ENCODE data around the gene NCDN. TPM values are rescaled to one million over a fixed set of nuclear protein-coding genes. Genes with fewer than 3 reads are reported as not detected.
"Not testable (repeated sequence)": the region's sequence is repeated elsewhere in the genome, so short reads cannot be mapped to it uniquely, and the experiment has no call there.

Gene NCDN
- total RNA-seq, 1 experiment from 2014 or later = 39.2 TPM

DNA sequence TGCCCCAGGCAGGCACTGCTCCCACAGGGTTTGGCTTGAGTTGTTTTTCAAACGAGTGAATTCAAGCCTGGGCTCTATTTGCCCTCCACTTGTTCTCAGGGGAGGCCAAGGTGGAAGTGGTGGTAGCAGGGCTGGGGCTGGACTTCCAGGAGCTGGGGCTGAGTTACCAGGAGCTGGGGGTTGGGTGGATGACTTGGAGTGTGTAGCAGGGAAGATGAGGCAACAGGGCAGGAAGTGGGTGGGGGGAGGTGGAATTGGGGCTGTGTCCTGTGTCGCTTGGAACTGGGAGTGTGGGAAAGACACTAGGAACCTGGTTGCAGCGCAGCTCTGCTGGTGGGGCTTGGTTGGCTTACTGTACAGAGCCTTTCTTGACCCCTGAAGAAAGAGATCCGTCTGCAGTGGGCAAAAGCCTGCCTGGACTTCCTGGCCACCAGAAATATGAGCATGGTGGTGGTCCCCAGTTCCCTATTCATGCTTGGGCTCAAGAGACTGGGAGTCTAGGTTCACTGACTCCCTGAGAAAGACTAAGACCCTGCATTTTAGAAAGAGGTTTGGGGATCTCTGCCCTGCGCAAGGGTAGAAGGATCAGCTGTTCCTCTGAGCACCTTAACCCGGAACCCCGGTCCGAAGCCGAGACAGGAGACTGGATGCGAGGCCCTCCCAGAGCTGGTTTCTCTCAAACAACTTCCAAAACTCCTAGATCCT, 18.6 kb downstream of the NCDN start:
- H3K27ac Mint-ChIP-seq = no peak overlapping the region
- H3K36me3 Mint-ChIP-seq = no peaks in the 10 kb centered on the region
- CTCF ChIA-PET = interaction anchor here (0.6 to 4.5 kb wide), 4 partner anchors 12 to 203 kb away, joined by 5 to 35 read pairs (median 8); no protein-coding TSS in a partner anchor
- ATAC-seq (no peak), DNase-seq (ENCODE audit: low spot score) (no peak)
- TF ChIP-seq, protein P1, sequence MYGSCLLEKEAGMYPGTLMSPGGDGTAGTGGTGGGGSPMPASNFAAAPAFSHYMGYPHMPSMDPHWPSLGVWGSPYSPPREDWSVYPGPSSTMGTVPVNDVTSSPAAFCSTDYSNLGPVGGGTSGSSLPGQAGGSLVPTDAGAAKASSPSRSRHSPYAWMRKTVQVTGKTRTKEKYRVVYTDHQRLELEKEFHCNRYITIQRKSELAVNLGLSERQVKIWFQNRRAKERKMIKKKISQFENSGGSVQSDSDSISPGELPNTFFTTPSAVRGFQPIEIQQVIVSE (CRISPR knock-in tag; IDR thresholded peaks at IDR 0.05; ENCODE audit: borderline replicate concordance) = no peak
- TF ChIP-seq ZNF425 (CRISPR knock-in tag; conservative IDR thresholded peaks at IDR 0.05) (no peak), SOX15 (CRISPR knock-in tag; IDR thresholded peaks at IDR 0.05) (no peak), MXD4 (CRISPR knock-in tag; IDR thresholded peaks at IDR 0.05; ENCODE audit: borderline replicate concordance) (no peak), ZNF232 (CRISPR knock-in tag; IDR thresholded peaks at IDR 0.05) (no peak), SMAD4 (CRISPR knock-in tag; IDR thresholded peaks at IDR 0.05) (no peak), ZBTB21 (CRISPR knock-in tag; IDR thresholded peaks at IDR 0.05; ENCODE audit: borderline replicate concordance) (no peak), KAT7 (CRISPR knock-in tag; IDR thresholded peaks at IDR 0.05; ENCODE audit: borderline replicate concordance) (no peak), ZNF121 (CRISPR knock-in tag; IDR thresholded peaks at IDR 0.05) (no peak), PRDM15 (CRISPR knock-in tag; IDR thresholded peaks at IDR 0.05) (no peak), ATF1 (CRISPR knock-in tag; IDR thresholded peaks at IDR 0.05) (no peak), OVOL2 (CRISPR knock-in tag; IDR thresholded peaks at IDR 0.05; ENCODE audit: borderline replicate concordance) (no peak)
- TF ChIP-seq, protein P2, sequence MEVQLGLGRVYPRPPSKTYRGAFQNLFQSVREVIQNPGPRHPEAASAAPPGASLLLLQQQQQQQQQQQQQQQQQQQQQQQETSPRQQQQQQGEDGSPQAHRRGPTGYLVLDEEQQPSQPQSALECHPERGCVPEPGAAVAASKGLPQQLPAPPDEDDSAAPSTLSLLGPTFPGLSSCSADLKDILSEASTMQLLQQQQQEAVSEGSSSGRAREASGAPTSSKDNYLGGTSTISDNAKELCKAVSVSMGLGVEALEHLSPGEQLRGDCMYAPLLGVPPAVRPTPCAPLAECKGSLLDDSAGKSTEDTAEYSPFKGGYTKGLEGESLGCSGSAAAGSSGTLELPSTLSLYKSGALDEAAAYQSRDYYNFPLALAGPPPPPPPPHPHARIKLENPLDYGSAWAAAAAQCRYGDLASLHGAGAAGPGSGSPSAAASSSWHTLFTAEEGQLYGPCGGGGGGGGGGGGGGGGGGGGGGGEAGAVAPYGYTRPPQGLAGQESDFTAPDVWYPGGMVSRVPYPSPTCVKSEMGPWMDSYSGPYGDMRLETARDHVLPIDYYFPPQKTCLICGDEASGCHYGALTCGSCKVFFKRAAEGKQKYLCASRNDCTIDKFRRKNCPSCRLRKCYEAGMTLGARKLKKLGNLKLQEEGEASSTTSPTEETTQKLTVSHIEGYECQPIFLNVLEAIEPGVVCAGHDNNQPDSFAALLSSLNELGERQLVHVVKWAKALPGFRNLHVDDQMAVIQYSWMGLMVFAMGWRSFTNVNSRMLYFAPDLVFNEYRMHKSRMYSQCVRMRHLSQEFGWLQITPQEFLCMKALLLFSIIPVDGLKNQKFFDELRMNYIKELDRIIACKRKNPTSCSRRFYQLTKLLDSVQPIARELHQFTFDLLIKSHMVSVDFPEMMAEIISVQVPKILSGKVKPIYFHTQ (CRISPR knock-in tag; IDR thresholded peaks at IDR 0.05) = no peak
- TF ChIP-seq, protein P3, sequence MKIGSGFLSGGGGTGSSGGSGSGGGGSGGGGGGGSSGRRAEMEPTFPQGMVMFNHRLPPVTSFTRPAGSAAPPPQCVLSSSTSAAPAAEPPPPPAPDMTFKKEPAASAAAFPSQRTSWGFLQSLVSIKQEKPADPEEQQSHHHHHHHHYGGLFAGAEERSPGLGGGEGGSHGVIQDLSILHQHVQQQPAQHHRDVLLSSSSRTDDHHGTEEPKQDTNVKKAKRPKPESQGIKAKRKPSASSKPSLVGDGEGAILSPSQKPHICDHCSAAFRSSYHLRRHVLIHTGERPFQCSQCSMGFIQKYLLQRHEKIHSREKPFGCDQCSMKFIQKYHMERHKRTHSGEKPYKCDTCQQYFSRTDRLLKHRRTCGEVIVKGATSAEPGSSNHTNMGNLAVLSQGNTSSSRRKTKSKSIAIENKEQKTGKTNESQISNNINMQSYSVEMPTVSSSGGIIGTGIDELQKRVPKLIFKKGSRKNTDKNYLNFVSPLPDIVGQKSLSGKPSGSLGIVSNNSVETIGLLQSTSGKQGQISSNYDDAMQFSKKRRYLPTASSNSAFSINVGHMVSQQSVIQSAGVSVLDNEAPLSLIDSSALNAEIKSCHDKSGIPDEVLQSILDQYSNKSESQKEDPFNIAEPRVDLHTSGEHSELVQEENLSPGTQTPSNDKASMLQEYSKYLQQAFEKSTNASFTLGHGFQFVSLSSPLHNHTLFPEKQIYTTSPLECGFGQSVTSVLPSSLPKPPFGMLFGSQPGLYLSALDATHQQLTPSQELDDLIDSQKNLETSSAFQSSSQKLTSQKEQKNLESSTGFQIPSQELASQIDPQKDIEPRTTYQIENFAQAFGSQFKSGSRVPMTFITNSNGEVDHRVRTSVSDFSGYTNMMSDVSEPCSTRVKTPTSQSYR (CRISPR knock-in tag; IDR thresholded peaks at IDR 0.05) = no peak
- H3K27me3 Mint-ChIP-seq (ENCODE audit: low read depth) = peaks cover 90% of the 10 kb centered on the region
- POLR2A ChIA-PET = no interaction called here
- peaks cover 38% of the 10 kb centered on the region for H3K4me1 Mint-ChIP-seq
- H3K9me3 Mint-ChIP-seq = no peaks in the 10 kb centered on the region
- H3K4me3 Mint-ChIP-seq = peak overlapping the region; percentile 72

- CTCF ChIA-PET = interaction anchor here (1.8 kb wide), 1 partner anchor 139 kb away, joined by 12 read pairs; no protein-coding TSS in a partner anchor
- H3K36me3 Mint-ChIP-seq; ATAC-seq; H3K27ac Mint-ChIP-seq; DNase-seq (ENCODE audit: low spot score); POLR2A ChIA-PET; H3K9me3 Mint-ChIP-seq: not testable (repeated sequence)
- Mint-ChIP-seq H3K27me3 (ENCODE audit: low read depth) (peaks cover 85% of the 10 kb centered on the region), H3K4me1 (peaks cover 38% of the 10 kb centered on the region), H3K4me3 (peak overlapping the region; percentile 74)
Observed at GRCh38 chr1:35576766-35577070, 19.1 kb downstream of the NCDN start.

Data from WTC11 (cell line).